HG02852 (cell line): ENCODE results near the gene RASSF10.

ENCODE experiments used
- ATAC-seq: cut with Tn5 transposase; IDR thresholded peaks from one replicate; pipeline ENCODE4 v1.9.1; 2021; ENCODE audit warnings: mild to moderate bottlenecking, moderate library complexity; ENCODE audit not compliant: unreplicated experiment

The RASSF10 gene

DNA sequence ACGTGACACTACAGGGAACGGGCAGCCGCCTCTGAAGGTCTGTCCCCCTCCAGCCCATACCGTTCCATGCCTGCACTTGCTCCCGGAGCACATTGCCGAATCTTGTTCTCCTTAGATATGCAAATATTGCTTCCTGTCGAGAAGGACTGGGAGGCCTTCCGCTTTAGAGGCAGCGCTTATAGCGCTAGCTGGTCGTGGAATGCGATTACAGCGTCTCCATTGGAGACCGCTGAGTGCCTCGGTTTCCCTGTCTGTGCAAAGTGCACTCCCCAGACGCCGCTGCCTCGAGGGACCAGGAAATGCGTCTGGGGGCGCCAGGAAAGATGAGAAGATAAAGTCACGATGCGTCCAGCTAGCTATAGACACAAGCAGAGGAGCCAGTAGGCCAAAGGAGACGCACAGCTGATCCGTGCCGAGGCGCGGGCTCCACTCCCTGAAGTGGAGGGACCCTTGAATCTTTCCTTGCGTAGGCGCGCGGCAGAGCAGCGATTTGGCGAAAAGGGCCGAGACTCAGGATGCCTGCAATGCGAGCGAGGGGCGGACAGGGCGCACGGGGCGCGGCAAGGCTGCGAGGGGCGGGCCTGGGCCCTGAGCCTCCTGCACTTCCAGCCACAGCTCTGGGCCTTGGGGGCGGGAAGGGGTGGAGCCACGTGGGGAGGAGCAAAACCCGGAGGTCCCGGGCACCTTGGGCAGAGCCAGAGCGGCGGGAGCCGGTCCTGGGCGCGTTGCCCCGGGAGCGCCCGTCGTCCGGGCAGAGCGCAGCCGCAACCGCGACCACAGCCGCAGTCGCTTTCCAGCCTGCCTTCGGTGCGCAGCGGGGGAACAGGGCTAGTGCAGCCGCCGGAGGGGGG, at the start of gene RASSF10:
Gene RASSF10, plus strand, starts transcription at position 692 of the 851 bp plus-strand sequence. CDS start 261 bp downstream, outside the sequence.
- no peak for ATAC-seq

DNA sequence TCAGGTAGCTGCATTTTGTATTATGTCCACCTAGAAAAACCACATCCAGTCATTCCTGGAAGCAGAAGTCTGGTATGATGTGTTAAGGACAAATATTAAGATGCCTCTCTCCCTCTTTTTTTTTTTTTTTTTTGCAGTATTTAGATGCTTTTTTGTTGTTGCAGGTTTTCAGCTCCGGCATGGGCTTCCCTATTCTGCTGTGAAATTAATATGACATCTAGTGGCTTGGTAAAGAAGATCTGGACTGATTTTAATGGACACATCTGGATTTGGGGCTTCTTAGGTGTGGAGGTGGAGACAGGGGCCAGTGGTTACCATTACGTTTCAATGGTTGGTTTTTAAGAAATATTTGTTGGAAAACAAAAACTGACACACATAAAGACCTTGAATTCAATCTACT, 47.5 kb upstream of the RASSF10 start:
- no peak for ATAC-seq

DNA sequence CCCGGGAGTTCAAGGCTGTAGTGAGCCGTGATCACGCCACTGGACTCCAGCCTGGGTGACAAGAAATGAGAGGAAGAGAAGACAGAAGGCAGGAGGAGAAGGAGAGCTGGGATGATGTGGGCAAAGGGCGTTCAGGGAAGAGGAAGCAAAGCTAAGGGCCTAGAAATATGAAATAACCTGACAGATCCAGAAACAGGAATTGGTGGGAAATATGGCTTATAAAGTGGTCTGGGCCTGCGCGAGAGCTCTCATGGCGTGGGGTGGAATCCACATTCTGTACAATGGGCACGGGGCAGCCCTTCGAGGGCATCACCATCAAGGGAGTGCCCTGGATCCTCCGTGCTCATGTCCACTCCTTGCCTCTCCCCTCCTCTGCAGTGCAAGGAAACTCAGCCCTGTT, 46.8 kb upstream of the RASSF10 start:
- ATAC-seq: no peak

DNA sequence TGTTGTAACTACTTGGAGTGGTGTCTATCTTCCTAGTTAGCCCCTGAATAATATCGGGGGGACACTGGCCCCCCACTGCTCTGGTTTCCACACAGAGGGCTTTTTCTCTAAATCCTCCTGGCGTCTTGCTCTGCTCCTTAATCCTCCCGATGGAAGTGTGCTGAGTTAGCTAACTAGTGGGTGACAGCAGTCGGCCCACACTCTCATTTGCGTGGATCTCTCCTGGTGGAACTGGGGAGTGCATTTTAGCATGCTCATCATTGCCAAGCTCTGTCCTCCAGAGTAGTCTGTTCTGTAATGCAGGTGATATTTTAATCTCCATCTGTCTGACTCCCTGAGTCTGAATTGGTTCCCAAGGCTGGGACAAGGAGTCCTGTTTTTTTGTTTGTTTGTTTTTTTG, 46.1 kb upstream of the RASSF10 start:
- no peak for ATAC-seq

DNA sequence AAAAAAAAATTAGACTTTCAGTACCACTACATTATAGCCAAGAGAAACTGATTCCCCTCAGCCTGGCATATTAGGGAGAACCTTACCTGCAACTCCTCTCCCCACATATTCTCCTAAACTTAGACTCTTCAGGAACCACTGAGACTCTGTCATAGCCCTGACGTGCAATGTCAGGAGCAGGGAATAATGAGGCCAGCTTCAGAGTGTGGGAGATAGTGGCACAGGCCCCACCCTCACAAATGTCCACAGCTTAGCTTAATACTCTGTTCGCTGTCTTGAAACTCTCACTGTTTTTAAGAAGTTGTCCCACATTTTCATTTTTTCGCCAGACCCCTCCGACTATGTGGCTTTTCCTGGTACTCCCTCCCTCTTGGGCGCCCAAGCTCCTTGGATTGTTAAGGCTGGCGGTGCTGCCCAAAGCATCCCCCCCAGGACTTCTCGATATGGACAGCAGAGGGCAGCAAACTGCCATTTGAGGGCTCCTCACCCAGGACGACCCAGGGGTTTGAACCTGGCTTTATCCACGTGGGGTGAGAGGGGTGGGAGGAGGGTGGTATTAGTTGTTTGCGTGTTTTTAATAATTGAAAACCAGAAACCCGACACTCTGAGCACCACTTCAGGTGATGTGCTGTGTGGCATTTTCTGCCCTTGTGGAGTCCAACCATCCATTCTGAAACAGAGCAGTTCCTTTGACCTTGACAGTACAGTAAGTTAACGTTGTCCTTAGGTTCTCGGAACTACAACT, 45.2 kb upstream of the RASSF10 start:
- peak; percentile 84 for ATAC-seq

DNA sequence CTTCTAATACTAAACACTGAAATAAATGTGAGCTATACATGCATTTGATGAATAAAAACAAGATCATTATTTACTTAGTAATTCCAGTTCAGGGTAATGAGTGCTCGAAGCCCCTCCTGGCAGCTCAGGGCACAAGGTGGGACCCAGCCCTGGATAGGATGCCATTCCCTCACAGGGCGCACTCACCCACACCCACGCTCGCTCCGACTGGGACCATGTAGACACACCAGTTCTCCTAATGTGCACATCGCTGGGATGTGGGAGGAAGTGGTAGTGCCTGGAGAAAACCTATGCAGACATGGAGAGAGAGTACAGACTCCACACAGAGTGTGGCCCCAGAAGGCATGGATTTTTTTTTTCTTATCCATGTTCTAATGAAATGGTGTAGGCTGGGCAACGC, 44.5 kb upstream of the RASSF10 start:
- ATAC-seq: no peak

DNA sequence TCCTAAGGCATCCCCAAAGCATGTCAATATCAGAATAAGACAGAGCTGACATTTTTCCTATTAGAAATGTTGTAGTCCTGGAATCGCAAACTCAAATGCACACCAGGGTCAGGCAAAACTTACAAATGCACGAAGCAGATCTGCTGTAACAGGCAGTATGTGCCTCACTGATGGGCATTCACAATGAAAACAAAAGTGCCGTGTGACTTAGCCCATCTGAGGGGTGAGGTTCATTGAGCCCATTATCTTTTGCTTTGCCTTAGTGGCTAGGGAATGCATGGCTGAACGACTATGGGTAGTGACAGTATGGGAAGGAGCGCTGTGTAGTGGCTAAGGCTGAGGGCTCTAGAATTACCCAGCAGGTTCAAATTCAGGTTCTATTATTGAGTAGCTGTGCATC, 43.1 kb upstream of the RASSF10 start:
- ATAC-seq: no peak

DNA sequence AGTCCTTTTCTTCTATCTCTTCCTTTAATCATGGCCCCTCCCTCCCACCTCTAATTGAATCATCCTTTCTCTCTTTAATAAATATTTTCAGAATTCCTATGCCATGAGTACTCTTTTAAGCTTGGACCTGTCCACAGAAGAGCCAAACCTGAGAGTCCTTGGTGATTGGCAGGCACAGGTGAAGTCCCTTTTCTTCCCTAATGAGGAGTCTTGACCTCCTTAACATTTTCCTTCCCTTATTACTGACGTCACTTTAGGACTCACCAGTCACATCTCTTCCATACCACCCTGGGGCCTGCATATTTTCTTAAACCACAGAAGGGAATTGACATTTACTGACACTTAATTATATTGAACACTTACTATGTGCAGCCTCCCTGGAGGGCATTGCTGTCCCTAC, 41.0 kb upstream of the RASSF10 start:
- ATAC-seq: no peak

DNA sequence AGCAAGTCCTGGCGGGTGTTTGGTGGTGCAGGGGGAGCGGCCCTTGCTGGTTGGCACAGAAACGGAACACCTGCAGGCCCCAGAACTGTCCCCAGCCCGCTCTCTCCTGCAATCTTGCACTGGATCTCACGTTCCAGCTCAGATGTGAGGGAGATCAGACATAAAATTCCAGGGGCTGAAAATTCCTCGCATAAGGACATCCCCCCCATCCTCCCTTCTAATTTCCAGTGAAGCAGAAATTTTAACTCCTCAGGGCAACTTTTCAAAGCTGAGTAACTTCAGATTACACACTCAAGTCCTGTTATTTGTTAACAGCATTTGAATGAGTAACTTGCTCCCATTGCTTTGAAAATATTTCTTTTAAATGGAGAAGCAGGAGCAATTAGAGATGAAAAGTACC, 40.3 kb upstream of the RASSF10 start:
- ATAC-seq: no peak

DNA sequence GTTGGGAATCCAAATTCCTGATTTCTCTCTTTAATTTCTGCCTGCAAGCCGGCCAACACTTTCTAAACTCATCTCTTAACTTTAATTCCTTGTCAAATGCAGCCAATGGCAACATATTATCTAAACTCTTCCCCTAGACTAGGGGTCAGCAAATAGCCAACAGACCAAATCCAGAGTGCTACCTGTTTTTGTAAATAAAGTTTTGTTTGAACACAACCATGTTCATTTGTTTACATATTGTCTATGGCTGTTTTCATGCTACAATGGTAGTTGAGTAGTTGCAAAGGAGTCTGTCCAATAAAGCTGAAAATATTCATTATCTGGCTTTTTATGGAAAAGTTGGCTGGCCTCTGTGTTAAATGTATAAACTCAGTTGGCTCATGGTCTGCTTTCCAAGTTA, 37.2 kb upstream of the RASSF10 start:
- ATAC-seq: no peak

DNA sequence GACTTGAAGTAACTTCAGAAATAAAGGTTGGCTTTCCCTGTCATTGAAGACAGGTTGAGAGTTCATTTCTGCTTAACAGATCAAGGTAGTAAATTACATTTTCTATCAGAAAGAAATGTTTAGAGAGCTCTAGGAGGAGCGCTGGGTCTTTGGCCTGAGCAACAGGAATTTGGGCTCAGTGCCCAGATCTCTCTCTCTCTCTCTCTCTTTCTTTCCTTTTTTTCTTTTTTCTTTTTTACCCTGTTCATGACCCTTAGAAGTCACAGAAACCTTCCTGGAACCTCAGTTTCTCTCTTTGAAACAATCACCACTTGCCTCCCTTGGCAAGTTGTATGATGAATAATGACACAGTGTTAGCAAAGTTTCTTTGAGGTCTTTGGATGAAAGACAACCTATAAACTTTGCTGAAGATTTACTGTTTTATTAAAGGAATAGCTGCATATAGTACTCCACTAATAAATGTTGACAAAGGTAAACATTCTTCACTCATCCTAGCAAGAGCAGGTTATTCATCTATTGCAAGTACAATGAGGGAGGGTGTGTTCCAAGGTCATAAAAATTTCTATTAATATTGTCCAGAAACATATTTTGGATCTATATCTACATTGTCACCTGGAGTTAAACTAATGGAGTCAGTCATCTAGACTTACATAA, 35.5 kb upstream of the RASSF10 start:
- ATAC-seq: no peak

DNA sequence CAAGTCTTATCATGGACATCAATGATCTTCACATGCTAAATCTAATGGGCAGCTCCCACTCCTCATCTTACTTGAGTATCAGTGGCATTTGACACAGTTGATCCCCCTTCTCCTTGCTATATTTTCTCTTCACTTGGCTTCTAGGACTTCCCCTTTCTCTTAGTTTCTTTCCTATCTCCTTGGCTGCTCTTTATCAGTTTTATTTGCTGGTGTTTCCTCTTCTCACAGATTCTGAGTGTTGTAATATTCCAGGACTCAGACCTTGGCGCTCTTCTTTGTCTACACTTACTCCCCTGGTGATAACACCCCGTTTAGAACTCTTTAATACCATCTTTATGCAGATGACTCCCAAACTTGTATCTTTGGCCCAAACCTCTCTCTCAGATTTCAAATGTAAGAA, 33.9 kb upstream of the RASSF10 start:
- no peak for ATAC-seq

DNA sequence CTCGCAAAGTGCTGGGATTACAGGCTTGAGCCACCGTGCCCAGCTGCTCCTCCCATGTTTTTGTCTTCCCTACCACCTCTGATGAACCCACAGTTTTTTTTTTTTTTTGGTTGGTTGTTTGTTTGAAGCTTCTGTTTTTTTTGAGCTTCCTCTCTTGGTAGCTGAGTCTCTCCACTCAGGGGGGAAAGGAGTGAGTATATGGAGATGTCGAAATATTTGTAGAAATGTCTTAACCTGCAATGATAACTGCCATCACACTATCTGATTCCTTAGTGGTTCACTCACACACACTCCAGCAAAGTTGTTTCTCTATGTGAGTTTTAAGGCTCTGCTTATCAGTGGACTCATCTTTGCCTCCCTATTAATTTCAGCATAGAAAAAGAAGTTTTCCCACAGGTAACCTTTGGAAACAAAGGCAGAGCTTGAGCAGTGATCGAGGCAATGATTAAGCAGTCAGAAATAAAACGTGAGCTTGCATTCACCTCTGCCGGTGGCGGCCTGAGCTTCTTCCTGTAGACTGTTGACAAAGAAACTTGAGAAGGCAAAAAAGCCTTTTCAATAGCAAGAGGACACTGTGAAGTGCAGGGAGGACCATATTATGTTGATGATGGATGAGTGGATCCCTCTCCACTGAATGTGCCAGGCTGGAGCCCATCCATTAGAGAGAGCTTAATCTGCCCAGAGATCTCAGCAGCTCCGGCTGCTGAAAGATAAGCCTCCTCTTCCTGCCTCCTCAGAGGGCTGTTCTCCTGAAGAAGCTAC, 29.0 kb upstream of the RASSF10 start:
- no peak for ATAC-seq

DNA sequence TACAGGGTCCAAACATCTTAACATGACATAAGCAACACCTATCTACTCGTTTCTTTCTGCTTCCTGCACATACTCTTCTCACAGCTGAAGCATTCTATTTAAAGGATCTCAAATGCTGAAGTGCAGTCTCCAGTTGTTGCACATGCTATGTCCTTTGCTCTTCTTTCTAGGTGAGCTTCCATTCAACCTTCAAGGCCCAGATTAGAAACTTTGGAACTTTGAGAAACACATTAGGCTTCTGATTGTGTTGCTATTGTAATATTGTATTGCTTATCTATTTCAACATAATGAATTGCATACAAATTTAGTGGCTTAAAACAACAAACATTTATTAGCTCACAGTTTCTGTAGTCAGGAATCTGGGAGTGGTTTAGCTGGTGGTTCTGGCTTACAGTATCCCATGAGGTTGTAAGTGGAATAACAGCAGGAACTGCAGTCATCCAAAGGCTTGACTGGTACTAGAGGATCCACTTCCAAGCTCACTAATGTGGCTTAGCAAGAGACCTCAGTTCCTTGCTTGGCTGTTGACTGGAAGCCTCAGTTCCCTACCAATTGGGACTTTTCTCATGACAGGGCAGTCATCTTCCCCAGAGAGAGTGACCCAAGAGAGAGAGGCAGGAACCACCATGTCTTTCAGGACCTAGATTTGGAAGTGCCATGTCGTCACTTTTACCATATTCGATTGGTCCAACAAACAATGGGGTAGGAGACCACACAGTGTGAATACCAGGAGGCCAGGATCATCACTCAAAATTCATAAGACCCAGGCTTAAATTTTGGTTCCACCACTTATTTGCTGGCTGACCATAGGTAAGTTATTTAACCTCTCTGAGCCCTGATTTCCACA, 27.2 kb upstream of the RASSF10 start:
- no peak for ATAC-seq

DNA sequence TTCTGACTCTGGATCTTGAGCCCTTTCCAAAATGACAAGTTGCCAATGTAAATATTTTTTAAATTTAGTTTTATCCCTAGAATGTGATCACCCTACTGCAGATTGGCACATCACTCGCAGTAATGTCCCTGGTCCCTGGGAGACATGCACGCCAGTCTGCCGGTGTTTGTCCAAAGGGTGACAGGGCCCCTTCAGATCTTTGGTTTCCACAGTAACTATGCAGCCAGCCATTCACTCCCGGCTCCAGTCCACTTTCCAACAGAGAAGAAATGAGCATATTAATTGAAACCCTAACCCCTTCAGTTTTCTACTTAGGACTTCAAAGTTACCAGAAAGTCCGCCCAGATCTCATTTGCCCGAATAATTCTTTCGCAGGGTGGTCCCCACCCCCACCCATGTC, 25.8 kb upstream of the RASSF10 start:
- ATAC-seq: no peak

DNA sequence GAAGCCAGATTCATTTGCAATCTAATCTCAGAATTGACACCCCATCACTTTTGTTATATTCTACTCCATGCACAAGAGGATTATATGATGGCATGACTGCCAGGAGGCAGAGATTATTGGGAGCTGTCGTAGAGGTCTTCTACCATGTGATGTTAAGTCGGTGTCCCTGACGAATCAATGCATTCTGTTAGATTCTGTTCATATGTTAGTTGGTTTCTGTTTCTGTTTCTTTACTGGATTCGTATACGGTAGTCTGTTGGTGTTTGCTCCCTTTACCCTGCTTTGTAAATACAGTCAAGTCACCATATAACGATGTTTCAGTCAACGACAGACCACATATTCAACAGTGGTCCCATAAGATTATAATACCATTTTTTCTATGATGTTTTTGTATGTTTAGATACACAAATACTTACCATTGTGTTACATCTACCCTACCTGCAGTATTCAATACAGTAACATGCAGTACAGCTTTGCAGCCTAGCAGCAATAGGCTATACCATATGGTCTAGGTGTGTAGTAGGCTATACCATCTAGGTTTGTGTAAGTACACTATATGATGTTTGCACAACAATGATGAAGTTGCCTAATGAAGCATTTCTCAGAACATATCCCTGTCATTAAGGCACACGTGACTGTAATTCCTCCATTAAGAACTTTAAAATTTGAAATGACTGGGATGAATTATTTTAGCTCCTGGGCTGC, 22.8 kb upstream of the RASSF10 start:
- ATAC-seq: no peak

DNA sequence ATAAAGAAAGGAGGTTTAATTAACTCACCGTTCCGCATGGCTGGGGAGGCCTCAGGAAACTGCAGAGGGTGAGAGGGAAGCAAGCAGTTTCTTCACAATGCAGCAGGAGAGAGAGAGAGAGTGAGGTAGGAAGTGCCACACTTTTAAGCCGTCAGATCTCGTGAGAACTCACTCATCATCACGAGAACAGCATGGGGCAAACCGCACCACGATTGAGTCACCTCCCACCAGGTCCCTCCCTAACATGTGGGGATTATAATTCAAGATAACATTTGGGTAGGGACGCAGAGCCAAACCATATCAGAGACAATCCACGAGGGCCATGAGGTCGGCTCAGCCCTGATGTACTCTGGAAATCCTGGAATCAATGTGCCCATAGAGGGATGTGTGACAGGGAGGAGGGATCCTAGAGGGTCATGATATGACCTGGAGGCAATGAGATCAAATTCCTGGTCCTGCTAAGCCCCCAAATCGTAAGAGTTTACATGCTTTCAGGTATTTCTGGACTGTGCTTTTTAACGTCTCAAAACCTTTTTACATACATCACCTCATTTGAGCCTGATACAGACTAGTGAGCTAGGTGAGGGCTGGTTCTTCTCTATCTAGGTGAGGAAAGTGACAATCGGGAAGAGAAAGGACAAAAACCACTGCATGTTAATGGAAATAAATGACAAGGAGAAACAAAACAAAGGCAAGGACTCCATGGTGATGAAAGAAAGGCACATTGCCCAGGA, 19.5 kb upstream of the RASSF10 start:
- no peak for ATAC-seq

DNA sequence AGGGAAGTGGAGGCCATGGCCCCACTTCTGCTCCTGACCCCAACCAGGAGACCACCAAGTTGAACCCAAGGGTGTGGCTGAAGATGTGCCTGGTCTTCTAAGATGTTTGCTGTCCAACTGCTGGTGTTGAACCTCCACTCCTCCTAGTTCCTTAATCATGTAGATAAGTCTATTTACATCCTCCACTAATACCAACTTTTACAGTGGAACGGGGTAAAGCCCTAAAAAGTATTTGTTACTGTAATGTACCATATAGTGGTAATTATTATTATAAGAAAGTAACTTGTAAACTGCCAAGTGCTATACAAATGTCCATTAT, 19.0 kb upstream of the RASSF10 start:
- ATAC-seq: no peak

DNA sequence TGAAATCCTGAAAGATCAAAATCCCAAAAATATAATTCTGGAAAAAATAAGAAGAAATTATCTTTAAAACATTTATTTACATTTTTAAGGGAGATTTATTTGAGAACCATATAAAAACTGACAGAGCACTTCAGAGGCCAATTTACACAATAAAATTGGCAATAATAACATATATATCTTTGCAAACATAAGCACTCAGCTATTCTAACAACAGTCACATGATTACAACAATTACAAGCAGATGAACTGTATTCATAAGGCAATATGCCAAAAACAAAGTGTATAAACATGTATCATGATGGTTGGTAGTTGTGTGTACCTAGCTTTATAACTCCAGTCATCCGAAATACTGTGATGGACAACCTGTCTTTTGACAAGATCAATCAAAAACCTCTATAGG, 17.7 kb upstream of the RASSF10 start:
- ATAC-seq: no peak
